GM23338 (cell line): ENCODE results near the gene TSPEAR. TPM values are rescaled to one million over a fixed set of nuclear protein-coding genes. Genes with fewer than 3 reads are reported as not detected.

ENCODE experiments used
- ATAC-seq: fragments of 200-7000 bp; cut with Tn5 transposase; 3 replicates; pipeline ENCODE4 v1.9.1; 2020
- DNase-seq: peaks from one replicate; pipeline ENCODE4 v3.0.0-alpha.2; 2015; ENCODE audit warnings: low spot score
- H2AFZ ChIP-seq: fragments of 200-600 bp; sonication (generic); 2 replicates; pipeline ENCODE4 v1.8.0; 2016; ENCODE audit warnings: antibody characterized with exemption, mild to moderate bottlenecking, moderate library complexity
- H3F3A ChIP-seq: fragments of 200-600 bp; sonication (generic); replicated peaks from 2 replicates; pipeline ENCODE4 v1.8.0; 2017; ENCODE audit warnings: antibody characterized with exemption, mixed run types, low read depth
- H3K27ac ChIP-seq: fragments of 200-600 bp; sonication (generic); 2 replicates; pipeline ENCODE4 v1.6.1; 2016; ENCODE audit warnings: low read depth
- H3K27me3 ChIP-seq: fragments of 200-600 bp; sonication (generic); 2 replicates; pipeline ENCODE4 v1.8.0; 2016; ENCODE audit warnings: mild to moderate bottlenecking, mixed run types, moderate library complexity; ENCODE audit not compliant: insufficient read depth
- H3K36me3 ChIP-seq: fragments of 200-600 bp; sonication (generic); 2 replicates; pipeline ENCODE4 v1.8.0; 2016; ENCODE audit warnings: mild to moderate bottlenecking; ENCODE audit not compliant: insufficient read depth
- H3K4me1 ChIP-seq: fragments of 200-600 bp; sonication (generic); 2 replicates; pipeline ENCODE4 v1.8.0; 2016; ENCODE audit warnings: mild to moderate bottlenecking, moderate library complexity; ENCODE audit not compliant: insufficient read depth
- H3K4me2 ChIP-seq: fragments of 200-600 bp; sonication (generic); 2 replicates; pipeline ENCODE4 v1.7.1; 2017; ENCODE audit warnings: mixed run types
- H3K4me3 ChIP-seq: fragments of 200-600 bp; sonication (generic); 2 replicates; pipeline ENCODE4 v1.6.1; 2016; ENCODE audit warnings: mixed run types
- H3K79me2 ChIP-seq: fragments of 200-600 bp; sonication (generic); replicated peaks from 2 replicates; pipeline ENCODE4 v1.8.0; 2017; ENCODE audit warnings: mild to moderate bottlenecking; ENCODE audit not compliant: insufficient read depth
- H3K9me2 ChIP-seq: fragments of 200-600 bp; sonication (generic); 2 replicates; pipeline ENCODE4 v1.8.0; 2017; ENCODE audit not compliant: insufficient read depth
- H4K20me1 ChIP-seq: fragments of 200-600 bp; sonication (generic); replicated peaks from 2 replicates; pipeline ENCODE4 v1.8.0; 2017; ENCODE audit warnings: mild to moderate bottlenecking; ENCODE audit not compliant: insufficient read depth
- H3K27ac Mint-ChIP-seq: 2 replicates; pipeline ENCODE4 v1.8.0; 2020; ENCODE audit warnings: inconsistent platforms, mild to moderate bottlenecking, moderate library complexity, mixed read lengths
- H3K27me3 Mint-ChIP-seq: 3 replicates; pipeline ENCODE4 v1.8.0; 2022; ENCODE audit warnings: low read depth, mild to moderate bottlenecking, moderate library complexity, mixed read lengths, inconsistent platforms; ENCODE audit not compliant: insufficient read depth, poor library complexity
- H3K36me3 Mint-ChIP-seq: 3 replicates; pipeline ENCODE4 v1.8.0; 2021; ENCODE audit warnings: low read depth, mild to moderate bottlenecking, inconsistent platforms, moderate library complexity, mixed read lengths
- H3K4me1 Mint-ChIP-seq: 3 replicates; pipeline ENCODE4 v1.8.0; 2020; ENCODE audit warnings: mild to moderate bottlenecking, inconsistent platforms, mixed read lengths
- H3K4me3 Mint-ChIP-seq: 3 replicates; pipeline ENCODE4 v1.8.0; 2021; ENCODE audit warnings: moderate library complexity, mild to moderate bottlenecking, inconsistent platforms, mixed read lengths
- H3K9me3 Mint-ChIP-seq: 3 replicates; pipeline ENCODE4 v1.8.0; 2020; ENCODE audit warnings: moderate library complexity, mild to moderate bottlenecking, inconsistent platforms, mixed read lengths
- ETS1 ChIP-seq: IDR thresholded peaks from 2 replicates; pipeline ENCODE4 v1.6.1; 2016; ENCODE audit warnings: antibody characterized with exemption
- EZH2phosphoT487 ChIP-seq: fragments of 200-600 bp; sonication (generic); IDR thresholded peaks from one replicate; pipeline ENCODE4 v1.8.1; 2018; ENCODE audit warnings: antibody characterized with exemption; ENCODE audit not compliant: unreplicated experiment
- NANOG ChIP-seq: IDR thresholded peaks from 2 replicates; pipeline ENCODE4 v1.6.1; 2016; ENCODE audit warnings: antibody characterized with exemption, borderline replicate concordance
- STAT1 ChIP-seq: IDR thresholded peaks from one replicate; pipeline ENCODE4 v1.6.1; 2016; ENCODE audit warnings: antibody characterized with exemption; ENCODE audit not compliant: unreplicated experiment
- ZNF114 ChIP-seq: fragments of 250-450 bp; sonication (Bioruptor Pico); IDR thresholded peaks from 2 replicates; pipeline ENCODE4 v1.5.0; 2020; ENCODE audit warnings: mild to moderate bottlenecking, moderate library complexity
- ZNF462 ChIP-seq: fragments of 250-450 bp; sonication (Bioruptor Pico); IDR thresholded peaks from 2 replicates; pipeline ENCODE4 v1.5.0; 2020; ENCODE audit warnings: mild to moderate bottlenecking, moderate library complexity
- polyA plus RNA-seq: library from polyadenylated mRNA; unstranded; fragments of >200 nt; fragmentation: Nextera tagmentation; extraction: Ambion mirVana; gene quantifications from 2 replicates; pipeline ENCODE4 v1.2.1, GENCODE V29; 2016
- total RNA-seq: library from RNA; depleted of rRNA; stranded (reverse); fragments of >200 nt; shearing (Covaris generic); gene quantifications from 2 replicates; pipeline ENCODE4 v1.2.3, GENCODE V29; 2014
- TF ChIP-seq, protein P1 (sequence below): IDR thresholded peaks from one replicate; pipeline ENCODE4 v1.6.1; 2018; ENCODE audit warnings: antibody characterized with exemption; ENCODE audit not compliant: unreplicated experiment

Gene TSPEAR
- total and polyA plus RNA-seq, 2 experiments from 2014 or later = 0.35 to 0.92 TPM

- TF ChIP-seq, protein P1, sequence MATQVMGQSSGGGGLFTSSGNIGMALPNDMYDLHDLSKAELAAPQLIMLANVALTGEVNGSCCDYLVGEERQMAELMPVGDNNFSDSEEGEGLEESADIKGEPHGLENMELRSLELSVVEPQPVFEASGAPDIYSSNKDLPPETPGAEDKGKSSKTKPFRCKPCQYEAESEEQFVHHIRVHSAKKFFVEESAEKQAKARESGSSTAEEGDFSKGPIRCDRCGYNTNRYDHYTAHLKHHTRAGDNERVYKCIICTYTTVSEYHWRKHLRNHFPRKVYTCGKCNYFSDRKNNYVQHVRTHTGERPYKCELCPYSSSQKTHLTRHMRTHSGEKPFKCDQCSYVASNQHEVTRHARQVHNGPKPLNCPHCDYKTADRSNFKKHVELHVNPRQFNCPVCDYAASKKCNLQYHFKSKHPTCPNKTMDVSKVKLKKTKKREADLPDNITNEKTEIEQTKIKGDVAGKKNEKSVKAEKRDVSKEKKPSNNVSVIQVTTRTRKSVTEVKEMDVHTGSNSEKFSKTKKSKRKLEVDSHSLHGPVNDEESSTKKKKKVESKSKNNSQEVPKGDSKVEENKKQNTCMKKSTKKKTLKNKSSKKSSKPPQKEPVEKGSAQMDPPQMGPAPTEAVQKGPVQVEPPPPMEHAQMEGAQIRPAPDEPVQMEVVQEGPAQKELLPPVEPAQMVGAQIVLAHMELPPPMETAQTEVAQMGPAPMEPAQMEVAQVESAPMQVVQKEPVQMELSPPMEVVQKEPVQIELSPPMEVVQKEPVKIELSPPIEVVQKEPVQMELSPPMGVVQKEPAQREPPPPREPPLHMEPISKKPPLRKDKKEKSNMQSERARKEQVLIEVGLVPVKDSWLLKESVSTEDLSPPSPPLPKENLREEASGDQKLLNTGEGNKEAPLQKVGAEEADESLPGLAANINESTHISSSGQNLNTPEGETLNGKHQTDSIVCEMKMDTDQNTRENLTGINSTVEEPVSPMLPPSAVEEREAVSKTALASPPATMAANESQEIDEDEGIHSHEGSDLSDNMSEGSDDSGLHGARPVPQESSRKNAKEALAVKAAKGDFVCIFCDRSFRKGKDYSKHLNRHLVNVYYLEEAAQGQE = no peak
Measured at GRCh38 chr21:44741921-44742320, 30.5 kb upstream of the TSPEAR start (continued).

GRCh38 chr21:44740742-44741141 is 29.4 kb upstream of the TSPEAR start:
- H3K27ac ChIP-seq = no peak overlapping the region
- Mint-ChIP-seq H3K36me3 (peaks cover 12% of the 10 kb centered on the region), H3K27ac (no peak overlapping the region)

More at GRCh38 chr21:44740742-44741141, 29.4 kb upstream of the TSPEAR start:
- Mint-ChIP-seq H3K4me3 (no peak overlapping the region), H3K4me1 (peaks cover 23% of the 10 kb centered on the region), H3K9me3 (peaks cover 49% of the 10 kb centered on the region; the same call in 2 of the 3 replicates), H3K27me3 (peaks cover 14% of the 10 kb centered on the region)
- Histone ChIP-seq H3K27me3 (no peaks in the 10 kb centered on the region), H3K4me1 (no peaks in the 10 kb centered on the region), H3K79me2 (no peaks in the 10 kb centered on the region), H3K4me3 (no peak overlapping the region), H4K20me1 (no peaks in the 10 kb centered on the region), H3K9me2 (no peaks in the 10 kb centered on the region), H2AFZ (no peak overlapping the region), H3F3A (no peaks in the 10 kb centered on the region), H3K36me3 (peaks cover 11% of the 10 kb centered on the region), H3K4me2 (no peak overlapping the region)
- no peak for DNase-seq
- TF ChIP-seq ETS1 (no peak), ZNF462 (CRISPR knock-in tag) (no peak; the same call in 1 of the 2 replicates), EZH2phosphoT487 (no peak), NANOG (no peak), ZNF114 (CRISPR knock-in tag) (no peak), STAT1 (no peak)
- TF ChIP-seq, protein P1 = no peak
- peak; percentile 41; the same call in 2 of the 3 replicates for ATAC-seq
